HFFc6 (cell line): ENCODE data around the gene BST1. TPM values are rescaled to one million over a fixed set of nuclear protein-coding genes. Genes with fewer than 3 reads are reported as not detected.

ENCODE experiments used
- DNase-seq: peaks from one replicate; pipeline ENCODE4 v3.0.0-alpha.2; 2018
- H3K27ac Mint-ChIP-seq: 2 replicates; pipeline ENCODE4 v1.8.0; 2020; ENCODE audit warnings: mild to moderate bottlenecking, mixed read lengths
- H3K27me3 Mint-ChIP-seq: 2 replicates; pipeline ENCODE4 v1.8.0; 2021; ENCODE audit warnings: mild to moderate bottlenecking, moderate library complexity, mixed read lengths; ENCODE audit not compliant: insufficient read depth
- H3K36me3 Mint-ChIP-seq: 2 replicates; pipeline ENCODE4 v1.8.0; 2021; ENCODE audit warnings: low read depth, mixed read lengths
- H3K4me1 Mint-ChIP-seq: 2 replicates; pipeline ENCODE4 v1.8.0; 2020; ENCODE audit warnings: low read depth, mixed read lengths
- H3K4me3 Mint-ChIP-seq: 2 replicates; pipeline ENCODE4 v1.8.0; 2020; ENCODE audit warnings: mild to moderate bottlenecking, moderate library complexity, mixed read lengths
- H3K9me3 Mint-ChIP-seq: 2 replicates; pipeline ENCODE4 v1.8.0; 2020; ENCODE audit warnings: mild to moderate bottlenecking, mixed read lengths
- CTCF ChIP-seq: fragments of 200-600 bp; sonication (generic); IDR thresholded peaks from 2 replicates; pipeline ENCODE4 v1.5.0; 2021; ENCODE audit warnings: antibody characterized with exemption, mild to moderate bottlenecking
- total RNA-seq, 6 experiments: library from RNA; stranded (reverse); fragmentation: NEBNext Ultra II Directional; extraction: Animal tissue kit (Norgen Biotek cat#: 25700); gene quantifications; 2 replicates in 1 of 6; 3 replicates in 5 of 6; pipeline ENCODE4 v1.2.3, GENCODE V29; 2021

Gene BST1
- total RNA-seq, 6 experiments from 2014 or later: 2.4 to 4.2 (median 2.8) TPM

GRCh38 chr4:15744016-15744545 is 41.2 kb downstream of the BST1 start:
- no peak overlapping the region for H3K4me3 Mint-ChIP-seq
- H3K27ac Mint-ChIP-seq: peak overlapping the region; percentile 50; the same call in 1 of the 2 replicates
- H3K9me3 Mint-ChIP-seq: peaks cover 22% of the 10 kb centered on the region
- peaks cover 12% of the 10 kb centered on the region for H3K27me3 Mint-ChIP-seq
- peaks cover 12% of the 10 kb centered on the region for H3K4me1 Mint-ChIP-seq
- DNase-seq: peak; percentile 50
- no peak for TF ChIP-seq CTCF
- H3K36me3 Mint-ChIP-seq: peaks cover 15% of the 10 kb centered on the region; the same call in 1 of the 2 replicates

GRCh38 chr4:15746110-15746509 is 43.2 kb downstream of the BST1 start:
- Mint-ChIP-seq H3K4me3 (no peak overlapping the region), H3K27me3 (peaks cover 14% of the 10 kb centered on the region), H3K36me3 (peaks cover 13% of the 10 kb centered on the region; the same call in 1 of the 2 replicates), H3K9me3 (peaks cover 19% of the 10 kb centered on the region), H3K4me1 (peaks cover 8% of the 10 kb centered on the region), H3K27ac (no peak overlapping the region)
- DNase-seq: no peak
- TF ChIP-seq CTCF: no peak

- Mint-ChIP-seq H3K4me3 (no peak overlapping the region), H3K36me3 (no peaks in the 10 kb centered on the region), H3K4me1 (peaks cover 12% of the 10 kb centered on the region), H3K27me3 (peaks cover 13% of the 10 kb centered on the region), H3K9me3 (peaks cover 5% of the 10 kb centered on the region; the same call in 1 of the 2 replicates), H3K27ac (no peak overlapping the region)
- DNase-seq: no peak
- no peak for TF ChIP-seq CTCF
Measured at GRCh38 chr4:15749001-15749400, 46.1 kb downstream of the BST1 start.

DNA sequence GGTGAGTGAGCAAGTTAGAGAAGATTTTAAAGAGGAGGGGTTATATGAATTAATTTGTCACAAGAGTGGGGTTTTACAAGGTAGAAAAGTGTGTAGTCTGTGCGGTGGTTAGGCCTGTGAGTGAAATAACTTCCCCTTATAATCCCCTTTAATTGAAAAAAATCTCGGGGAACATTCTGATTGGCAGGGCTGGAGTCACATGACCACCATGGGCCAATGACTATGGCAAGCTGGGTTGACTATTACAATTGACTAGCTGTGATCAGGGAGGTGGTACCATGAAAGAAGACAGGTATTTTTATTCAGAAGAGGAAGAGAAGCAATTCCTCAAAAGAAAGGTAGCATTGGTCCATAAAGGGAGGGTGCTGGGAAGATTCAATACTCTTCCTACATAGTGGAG is 48.3 kb downstream of the BST1 start:
- no peaks in the 10 kb centered on the region for H3K36me3 Mint-ChIP-seq
- H3K27me3 Mint-ChIP-seq: peaks cover 18% of the 10 kb centered on the region
- peaks cover 29% of the 10 kb centered on the region for H3K4me1 Mint-ChIP-seq
- H3K27ac Mint-ChIP-seq: no peak overlapping the region
- DNase-seq: no peak
- no peak for TF ChIP-seq CTCF
- H3K4me3 Mint-ChIP-seq: no peak overlapping the region
- peaks cover 3% of the 10 kb centered on the region; the same call in 1 of the 2 replicates for H3K9me3 Mint-ChIP-seq

- no peak for DNase-seq
- no peaks in the 10 kb centered on the region for H3K36me3 Mint-ChIP-seq
- H3K4me1 Mint-ChIP-seq: peaks cover 36% of the 10 kb centered on the region
Measured at GRCh38 chr4:15753081-15753480, 50.2 kb downstream of the BST1 start.

More at GRCh38 chr4:15753081-15753480, 50.2 kb downstream of the BST1 start:
- TF ChIP-seq CTCF: no peak
- H3K4me3 Mint-ChIP-seq: no peak overlapping the region
- no peak overlapping the region for H3K27ac Mint-ChIP-seq
- H3K27me3 Mint-ChIP-seq: peaks cover 25% of the 10 kb centered on the region
- no peaks in the 10 kb centered on the region for H3K9me3 Mint-ChIP-seq
